GM12878 (cell line): Measurements from ENCODE around the gene EXOC4. TPM values are rescaled to one million over a fixed set of nuclear protein-coding genes. Genes with fewer than 3 reads are reported as not detected.

ENCODE experiments used
- ATAC-seq: fragments of 200-7000 bp; cut with Tn5 transposase; 3 replicates; pipeline ENCODE4 v1.9.1; 2020; ENCODE audit warnings: mild to moderate bottlenecking, moderate library complexity
- BruUV-seq: library from RNA; stranded (reverse); fragments of 400-500 nt; replicated peaks from 2 replicates; lab custom pipeline; 2021; lab: Mats Ljungman, UMichigan
- CTCF ChIA-PET: fragments of 300-600 bp; sonication (Branson Sonifier 250); formaldehyde crosslinking; extraction: SDS; loops from one replicate; lab custom pipeline; 2021; ENCODE audit warnings: inconsistent platforms; lab: Yijun Ruan, JAX
- POLR2A ChIA-PET: fragments of 350-600 bp; formaldehyde crosslinking; extraction: SDS; loops from one replicate; lab custom pipeline; 2021; ENCODE audit warnings: inconsistent platforms; lab: Charles Lee
- RAD21 ChIA-PET: fragments of 300-600 bp; sonication (Branson Sonifier 250); formaldehyde crosslinking; loops from one replicate; lab custom pipeline; 2023; ENCODE audit warnings: antibody characterized with exemption; ENCODE audit not compliant: unreplicated experiment; lab: Charles Lee
- SMC1A ChIA-PET: fragments of 300-600 bp; sonication (Branson Sonifier 250); formaldehyde crosslinking; loops from one replicate; lab custom pipeline; 2023; ENCODE audit not compliant: unreplicated experiment, uncharacterized antibody; lab: Charles Lee
- DNase-seq: peaks from one replicate; pipeline ENCODE4 v3.0.0-alpha.2; 2011; ENCODE audit warnings: low read depth, low spot score
- FAIRE-seq: peaks from 3 replicates; lab custom pipeline; 2011; peaks lifted over from hg19 to GRCh38; lab: Jason Lieb, UNC
- H2AFZ ChIP-seq: 2 replicates; pipeline ENCODE4 v1.6.0; 2011; ENCODE audit warnings: low read depth, low read length, control low read depth; ENCODE audit not compliant: control insufficient read depth
- H3K27ac ChIP-seq: 2 replicates; pipeline ENCODE4 v1.5.1; 2011; ENCODE audit warnings: control low read depth; ENCODE audit not compliant: control insufficient read depth, insufficient read depth
- H3K27me3 ChIP-seq, 2 experiments: replicated peaks in 1 of 2; 2 replicates each; pipeline versions ENCODE4 v1.6.0 to v1.6.1; 2011; ENCODE audit warnings: low read length in 1 of 2; ENCODE audit not compliant: control insufficient read depth in 2 of 2, insufficient read depth in 2 of 2
- H3K36me3 ChIP-seq, 2 experiments: 2 replicates each; pipeline ENCODE4 v1.5.1; 2011; ENCODE audit warnings: low read length in 1 of 2; ENCODE audit not compliant: control insufficient read depth in 2 of 2, insufficient read depth in 2 of 2
- H3K4me1 ChIP-seq: 2 replicates; pipeline ENCODE4 v1.6.1; 2011; ENCODE audit warnings: mild to moderate bottlenecking, low read length, moderate library complexity, mixed read lengths; ENCODE audit not compliant: control insufficient read depth, insufficient read depth
- H3K4me2 ChIP-seq: 2 replicates; pipeline ENCODE4 v1.6.0; 2011; ENCODE audit warnings: control low read depth; ENCODE audit not compliant: control insufficient read depth, insufficient read depth
- H3K4me3 ChIP-seq: fragments of 200-600 bp; sonication (generic); 2 replicates; pipeline ENCODE4 v1.5.1; 2016
- H3K79me2 ChIP-seq: 2 replicates; pipeline ENCODE4 v1.6.0; 2011; ENCODE audit warnings: low read length; ENCODE audit not compliant: control insufficient read depth, insufficient read depth
- H3K9ac ChIP-seq: 2 replicates; pipeline ENCODE4 v1.8.0; 2011; ENCODE audit warnings: low read length, control low read depth, mixed read lengths; ENCODE audit not compliant: control insufficient read depth, insufficient read depth
- H3K9me3 ChIP-seq: replicated peaks from 3 replicates; pipeline ENCODE4 v1.5.1; 2011; ENCODE audit warnings: mild to moderate bottlenecking, low read length; ENCODE audit not compliant: control insufficient read depth, insufficient read depth
- H4K20me1 ChIP-seq: 2 replicates; pipeline ENCODE4 v1.6.0; 2011; ENCODE audit not compliant: control insufficient read depth, insufficient read depth
- BHLHE40 ChIP-seq, 2 experiments: fragments of 450-650 bp in 1 of 2; IDR thresholded peaks; 2 replicates each; pipeline ENCODE4 v1.6.1; 2011 to 2017; ENCODE audit warnings: low read depth in 2 of 2, borderline replicate concordance in 1 of 2, improper control_type of control experiment in 1 of 2, low read length in 1 of 2, mild to moderate bottlenecking in 1 of 2
- CTCF ChIP-seq, 3 experiments: IDR thresholded peaks in 2 of 3; conservative IDR thresholded peaks in 1 of 3; 2 replicates each; pipeline ENCODE4 v1.5.1; 2011; ENCODE audit warnings: low read depth in 3 of 3, low read length in 3 of 3, mild to moderate bottlenecking in 3 of 3, control low read depth in 2 of 3, moderate library complexity in 2 of 3, inconsistent platforms in 1 of 3, mixed read lengths in 1 of 3; ENCODE audit not compliant: control insufficient read depth in 2 of 3, insufficient read depth in 1 of 3; ENCODE audit errors: extremely low read depth in 1 of 3
- GABPA ChIP-seq: IDR thresholded peaks from 2 replicates; pipeline ENCODE4 v1.6.1; 2014; ENCODE audit warnings: antibody characterized with exemption, low read depth, mild to moderate bottlenecking, inconsistent platforms
- MYB ChIP-seq: fragments of 150-350 bp; IDR thresholded peaks from 2 replicates; pipeline ENCODE4 v1.6.1; 2014; ENCODE audit warnings: mild to moderate bottlenecking, low read depth, low read length, borderline replicate concordance
- NFYB ChIP-seq: IDR thresholded peaks from 2 replicates; pipeline ENCODE4 v1.6.1; 2011; ENCODE audit warnings: low read depth, mild to moderate bottlenecking, low read length, improper control_type of control experiment, moderate library complexity; ENCODE audit not compliant: insufficient read depth
- RUNX3 ChIP-seq: IDR thresholded peaks from 2 replicates; pipeline ENCODE4 v1.6.1; 2012; ENCODE audit warnings: low read length, inconsistent platforms
- SKIL ChIP-seq: fragments of 450-650 bp; IDR thresholded peaks from 2 replicates; pipeline ENCODE4 v1.6.1; 2017; ENCODE audit warnings: mild to moderate bottlenecking, low read depth, inconsistent platforms; ENCODE audit not compliant: poor library complexity, severe bottlenecking
- SMAD1 ChIP-seq: fragments of 450-650 bp; IDR thresholded peaks from 2 replicates; pipeline ENCODE4 v1.6.1; 2018; ENCODE audit warnings: mild to moderate bottlenecking, low read depth; ENCODE audit not compliant: partially characterized antibody
- SPI1 ChIP-seq: IDR thresholded peaks from 2 replicates; pipeline ENCODE4 v1.6.1; 2011; ENCODE audit warnings: low read depth, mild to moderate bottlenecking, low read length, moderate library complexity, borderline replicate concordance; ENCODE audit not compliant: insufficient read depth
- SREBF1 ChIP-seq: IDR thresholded peaks from 2 replicates; pipeline ENCODE4 v1.6.1; 2012; ENCODE audit warnings: mild to moderate bottlenecking, low read length
- SRF ChIP-seq, 2 experiments: IDR thresholded peaks; 2 replicates each; pipeline ENCODE4 v1.6.1; 2011; ENCODE audit warnings: low read depth in 2 of 2, low read length in 2 of 2, mild to moderate bottlenecking in 1 of 2, moderate library complexity in 1 of 2
- TCF12 ChIP-seq: IDR thresholded peaks from 2 replicates; pipeline ENCODE4 v1.6.1; 2011; ENCODE audit warnings: low read depth, mild to moderate bottlenecking, low read length
- TCF3 ChIP-seq: IDR thresholded peaks from 2 replicates; pipeline ENCODE4 v1.6.1; 2012; ENCODE audit warnings: low read depth, mild to moderate bottlenecking, low read length, borderline replicate concordance; ENCODE audit not compliant: insufficient read depth
- WGBS: methylation state at CpG from one replicate; pipeline ENCODE4 v1.1.6; 2016; ENCODE audit warnings: low lambda C conversion rate; ENCODE audit not compliant: insufficient replicate concordance, insufficient coverage; ENCODE audit errors: missing lambda C conversion rate; 5-methylcytosine and 5-hydroxymethylcytosine counted together
- in situ Hi-C: fragments of 300-500 bp; cut with MboI; formaldehyde crosslinking; loops from 9 replicates; pipeline ENCODE4 v1.14.3; 2018; ENCODE audit warnings: mixed read lengths
- intact Hi-C: fragments of 100-400 bp; cut with micrococcal nuclease; formaldehyde crosslinking; loops from one replicate; pipeline ENCODE4 v1.14.2; 2022; ENCODE audit not compliant: unreplicated experiment
- polyA plus RNA-seq, 11 experiments: library from polyadenylated mRNA; depleted of rRNA in 4 of 11; unstranded in 6 of 11; stranded (reverse) in 5 of 11; fragments of >200 nt; fragmentation: Nextera tagmentation in 4 of 11; fragmentation: Illumina TruSeq in 1 of 11; extraction: Ambion mirVana in 4 of 11; extraction: Trizol in 1 of 11; gene quantifications; 1 replicate in 1 of 11; 2 replicates in 10 of 11; pipeline versions ENCODE4 v1.2.1 to v1.2.3, GENCODE V29; 2011 to 2016; ENCODE audit warnings: inconsistent platforms in 2 of 11, missing spikeins in 2 of 11, low read depth in 1 of 11
- total RNA-seq, 4 experiments: library from RNA; depleted of rRNA in 3 of 4; stranded (reverse); fragments of >200 nt in 3 of 4; fragmentation: Illumina TruSeq in 1 of 4; extraction: Trizol in 1 of 4; gene quantifications; 2 replicates each; pipeline versions ENCODE4 v1.2.1 to v1.2.3, GENCODE V29; 2013 to 2021

Gene EXOC4
- total and polyA plus RNA-seq, 10 of the 15 experiments (the other 5 are each of a cell fraction or from before 2014, with no cell fraction given), result 13.2 to 44.5 (median 29.6) TPM

GRCh38 chr7:134083766-134084487 lies 831.0 kb downstream of the EXOC4 start (continued):
- no peak for TF ChIP-seq MYB
- no peak for TF ChIP-seq BHLHE40 (IDR thresholded peaks at IDR 0.05; ENCODE audit: borderline replicate concordance in 1 of 2, low read depth in 2 of 2, low read length in 1 of 2)
- TF ChIP-seq SREBF1, result no peak

GRCh38 chr7:134084488-134085144 lies 831.7 kb downstream of the EXOC4 start:
- 30% methylated on average over 3 of the region's 3 CpGs for WGBS
- intact Hi-C loops, result no loop called here
- no peaks in the 10 kb centered on the region for H3K4me1 ChIP-seq
- no peaks in the 10 kb centered on the region for H3K79me2 ChIP-seq
- no peak overlapping the region for H3K27ac ChIP-seq
- no peaks in the 10 kb centered on the region for H4K20me1 ChIP-seq
- FAIRE-seq (no peak), ATAC-seq (peak; percentile 73), DNase-seq (no peak)
- peaks cover 2% of the 10 kb centered on the region; the same call in 2 of the 3 replicates for H3K9me3 ChIP-seq
- H3K4me3 ChIP-seq, result no peak overlapping the region
- no TSS peak for BruUV-seq
- no peak overlapping the region for H3K4me2 ChIP-seq
- in situ Hi-C loops, result no loop called here
- H3K36me3 ChIP-seq, result no peaks in the 10 kb centered on the region
- TF ChIP-seq SMAD1, result no peak
- peak; percentile 70 for TF ChIP-seq TCF12
- TF ChIP-seq RUNX3, result peak; percentile 27; the same call in 1 of the 2 replicates
- peak in 1 of 2 experiments; percentile 51; a peak in 1 of 4 replicates for TF ChIP-seq SRF (IDR thresholded peaks at IDR 0.05; ENCODE audit: low read depth in 2 of 2, low read length in 2 of 2)
- TF ChIP-seq GABPA, result peak; percentile 59; the same call in 1 of the 2 replicates
- no peak for TF ChIP-seq SKIL
- TF ChIP-seq NFYB, result peak; percentile 30; the same call in 1 of the 2 replicates
- TF ChIP-seq CTCF (IDR thresholded peaks at IDR 0.05 in 2 of 3, conservative IDR thresholded peaks at IDR 0.05 in 1 of 3; ENCODE audit: control insufficient read depth in 2 of 3, extremely low read depth in 1 of 3, insufficient read depth in 1 of 3, low read depth in 3 of 3, low read length in 3 of 3), result 0 out of 6 replicates have a peak, but pooled peaks of 1 of the 3 experiments have one; percentile 4
- TF ChIP-seq SPI1, result peak; percentile 89
- TF ChIP-seq TCF3, result 0 out of 2 replicates have a peak, but pooled peaks have one; percentile 34
- SMC1A ChIA-PET, result interaction anchor here (1.1 to 1.2 kb wide), 4 partner anchors 16 to 52 kb away, joined by 3 to 5 read pairs (median 3); partner anchors contain the start of gene LRGUK
- RAD21 ChIA-PET, result interaction anchor here (0.7 kb wide), 1 partner anchor 65 kb away, joined by 4 read pairs; no protein-coding TSS in a partner anchor
- no peak overlapping the region for H2AFZ ChIP-seq
- H3K27me3 ChIP-seq, result no peaks in the 10 kb centered on the region
- H3K9ac ChIP-seq, result no peak overlapping the region
- POLR2A ChIA-PET, result no interaction called here
- CTCF ChIA-PET, result interaction anchor here (1.0 kb wide), 1 partner anchor 13 kb away, joined by 3 read pairs; no protein-coding TSS in a partner anchor
